CD4-positive, alpha-beta T cell treated with Interleukin-15 for 4 hours (primary cell): ENCODE measurements around the gene GH2.
"Not testable (repeated sequence)": the region's sequence is repeated elsewhere in the genome, so short reads cannot be mapped to it uniquely, and the experiment has no call there.

Experiments used
- DNase-seq: peaks from one replicate; pipeline ENCODE4 v3.0.0-alpha.2; 2020; ENCODE audit warnings: low spot score

GH2 gene

DNA sequence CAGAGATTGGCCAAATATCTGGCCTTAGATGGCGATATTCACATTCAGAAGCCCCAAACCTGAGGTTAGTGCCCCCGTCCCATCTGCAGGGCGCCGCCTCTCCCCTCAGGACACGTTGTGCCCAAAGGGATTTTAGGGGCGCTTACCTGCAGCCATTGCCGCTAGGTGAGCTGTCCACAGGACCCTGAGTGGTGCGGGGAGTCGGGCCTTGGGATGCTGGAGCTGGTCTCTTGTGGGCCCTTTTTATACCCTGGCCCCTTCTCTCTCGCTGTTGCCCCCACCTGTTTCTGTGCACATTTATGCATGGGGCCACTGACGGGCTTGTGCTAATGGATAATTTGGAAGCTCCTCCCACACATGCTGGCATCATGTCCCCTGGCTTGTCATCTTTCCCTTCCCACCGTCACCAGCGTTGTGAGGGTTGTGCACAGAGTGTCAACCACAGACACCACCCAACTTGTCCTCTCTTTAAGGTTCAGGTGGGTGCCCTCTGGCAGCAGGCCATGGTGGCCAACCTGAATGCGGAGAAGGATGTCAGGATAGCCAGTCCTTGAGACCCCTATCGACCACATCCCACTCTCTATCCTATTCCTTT lies 29.4 kb upstream of the GH2 start, which contains the start of gene CSHL1:
Gene CSHL1 (minus strand): TSS at position 218 of the 595 bp plus-strand sequence. CDS start 62 bp downstream, at position 156.
- no peak for DNase-seq

GRCh38 chr17:63910096-63910495 lies 28.4 kb upstream of the GH2 start:
- no peak for DNase-seq

DNA sequence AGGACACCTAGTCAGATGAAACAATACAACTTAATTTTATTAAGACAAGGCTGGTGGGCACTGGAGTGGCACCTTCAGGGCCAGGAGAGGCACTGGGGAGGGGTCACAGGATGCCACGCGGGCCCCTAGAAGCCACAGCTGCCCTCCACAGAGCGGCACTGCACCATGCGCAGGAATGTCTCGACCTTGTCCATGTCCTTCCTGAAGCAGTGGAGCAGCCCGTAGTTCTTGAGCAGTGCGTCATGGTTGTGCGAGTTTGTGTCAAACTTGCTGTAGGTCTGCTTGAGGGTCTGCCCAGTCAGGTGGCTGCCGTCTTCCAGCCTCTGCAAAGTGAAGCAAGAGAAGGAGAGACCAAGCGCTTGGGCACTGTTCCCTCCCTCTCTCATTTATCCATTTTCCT lies 27.8 kb upstream of the GH2 start:
- not testable (repeated sequence) for DNase-seq

- DNase-seq: not testable (repeated sequence)
These were observed 25.5 kb upstream of the GH2 start for GRCh38 chr17:63907161-63907778.

DNA sequence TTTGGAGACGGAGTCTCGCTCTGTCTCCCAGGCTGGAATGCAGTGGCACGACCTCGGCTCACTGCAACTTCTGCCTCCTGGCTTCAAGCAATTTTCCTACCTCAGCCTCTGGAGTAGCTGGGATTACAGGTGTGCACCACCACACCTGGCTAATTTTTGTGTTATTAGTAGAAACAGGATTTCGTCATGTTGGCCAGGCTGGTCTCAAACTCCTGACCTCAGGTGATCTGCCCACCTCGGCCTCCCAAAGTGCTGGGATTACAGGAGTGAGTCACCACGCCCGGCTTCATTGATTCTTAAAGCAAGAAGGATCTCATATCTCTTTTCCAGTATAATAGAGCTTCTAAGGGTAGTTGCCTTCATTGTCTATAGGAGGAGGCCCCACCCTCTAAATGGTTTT lies 23.1 kb upstream of the GH2 start:
- DNase-seq: not testable (repeated sequence)

GRCh38 chr17:63903787-63904201 lies 22.1 kb upstream of the GH2 start:
- peak; percentile 60 for DNase-seq

- DNase-seq: not testable (repeated sequence)
These were observed 20.2 kb upstream of the GH2 start for GRCh38 chr17:63901971-63902370.

DNA sequence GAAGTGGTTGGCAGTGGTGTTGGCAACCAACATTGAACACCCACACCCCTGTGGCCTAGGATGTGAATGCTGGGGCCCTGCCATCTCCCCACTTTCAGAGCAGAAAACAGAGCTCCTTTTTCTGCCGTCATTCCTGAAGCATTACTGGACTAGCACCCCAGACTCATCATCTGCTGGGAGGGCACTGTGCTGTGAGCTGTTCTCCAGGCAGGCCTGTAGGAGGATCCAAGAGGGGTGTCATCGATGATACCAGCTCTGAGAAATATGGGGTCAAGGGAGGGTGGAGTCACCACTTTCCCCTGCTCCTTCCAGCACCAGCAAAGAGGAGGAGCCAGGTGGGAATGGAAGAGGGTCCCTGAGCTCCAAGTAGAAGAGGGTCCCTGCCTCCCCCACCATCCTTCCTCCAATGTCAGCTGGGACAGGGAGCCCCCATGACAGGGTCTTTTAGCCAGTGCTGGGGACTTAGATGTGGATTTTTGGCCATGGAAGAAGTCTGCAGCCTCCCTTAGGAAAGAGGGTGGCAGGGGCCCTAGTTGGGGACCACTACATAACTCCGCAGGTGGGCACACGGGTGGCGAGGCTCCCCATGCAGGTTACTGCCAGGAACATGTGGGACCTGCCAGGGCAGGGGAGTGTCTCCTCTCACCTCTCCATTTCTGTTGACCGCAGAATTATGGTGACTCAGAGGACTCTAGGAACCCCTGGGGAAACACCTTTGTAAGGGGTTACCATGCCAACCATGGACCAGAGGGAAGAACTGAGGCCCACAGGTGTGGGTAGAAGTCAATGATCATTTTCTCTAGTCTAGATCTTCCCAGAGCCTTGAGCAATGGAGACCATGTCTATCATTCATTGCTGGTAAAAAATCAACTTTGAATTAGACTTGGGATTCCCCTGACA lies 17.4 kb upstream of the GH2 start:
- DNase-seq: peak; percentile 60

DNA sequence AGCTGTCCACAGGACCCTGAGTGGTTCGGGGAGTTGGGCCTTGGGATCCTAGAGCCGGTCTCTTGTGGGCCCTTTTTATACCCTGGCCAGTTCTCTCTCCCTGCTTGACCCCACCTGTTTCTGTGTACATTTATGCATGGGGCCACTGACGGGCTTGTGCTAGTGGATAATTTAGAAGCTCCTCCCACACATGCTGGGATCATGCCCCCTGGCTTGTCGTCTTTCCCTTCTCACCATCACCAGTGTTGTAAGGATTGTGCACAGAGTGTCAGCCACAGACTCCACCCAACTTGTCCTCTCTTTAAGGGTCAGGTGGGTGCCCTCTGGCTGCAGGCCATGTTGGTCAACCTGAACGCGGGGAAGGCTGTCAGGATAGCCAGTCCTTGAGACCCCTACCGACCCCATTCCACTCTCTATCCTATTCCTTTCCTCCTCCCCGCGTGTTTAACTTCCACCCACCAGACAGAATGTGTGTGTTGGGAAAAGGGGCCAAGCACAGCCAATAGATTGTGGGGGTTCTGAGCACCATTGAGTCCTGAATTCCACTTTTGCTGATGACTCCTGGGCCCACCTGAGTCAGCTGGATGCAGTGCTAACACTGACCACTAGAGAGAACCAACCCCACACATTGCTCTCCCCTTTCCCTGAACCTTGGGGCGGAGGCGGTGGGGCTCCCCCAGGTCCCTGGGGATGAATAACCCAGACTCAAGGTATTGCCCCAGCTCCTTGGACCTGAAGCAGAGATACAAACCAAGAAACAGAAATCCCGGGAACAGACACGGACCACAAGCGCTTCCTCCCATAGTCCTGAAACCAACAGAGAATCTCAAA lies 15.0 kb upstream of the GH2 start, which contains the start of gene CSH1:
Gene CSH1 (minus strand): TSS at position 51 of the 831 bp plus-strand sequence. CDS start 63 bp downstream, outside the sequence.
- not testable (repeated sequence) for DNase-seq

DNA sequence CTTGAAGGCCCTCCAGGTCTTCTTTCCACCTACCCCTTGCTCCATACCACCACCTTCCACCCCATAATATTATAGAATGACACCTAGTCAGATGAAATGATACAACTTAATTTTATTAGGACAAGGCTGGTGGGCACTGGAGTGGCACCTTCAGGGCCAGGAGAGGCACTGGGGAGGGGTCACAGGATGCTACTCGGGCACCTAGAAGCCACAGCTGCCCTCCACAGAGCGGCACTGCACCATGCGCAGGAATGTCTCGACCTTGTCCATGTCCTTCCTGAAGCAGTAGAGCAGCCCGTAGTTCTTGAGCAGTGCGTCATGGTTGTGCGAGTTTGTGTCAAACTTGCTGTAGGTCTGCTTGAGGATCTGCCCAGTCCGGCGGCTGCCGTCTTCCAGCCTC lies 13.1 kb upstream of the GH2 start:
- DNase-seq: not testable (repeated sequence)

DNA sequence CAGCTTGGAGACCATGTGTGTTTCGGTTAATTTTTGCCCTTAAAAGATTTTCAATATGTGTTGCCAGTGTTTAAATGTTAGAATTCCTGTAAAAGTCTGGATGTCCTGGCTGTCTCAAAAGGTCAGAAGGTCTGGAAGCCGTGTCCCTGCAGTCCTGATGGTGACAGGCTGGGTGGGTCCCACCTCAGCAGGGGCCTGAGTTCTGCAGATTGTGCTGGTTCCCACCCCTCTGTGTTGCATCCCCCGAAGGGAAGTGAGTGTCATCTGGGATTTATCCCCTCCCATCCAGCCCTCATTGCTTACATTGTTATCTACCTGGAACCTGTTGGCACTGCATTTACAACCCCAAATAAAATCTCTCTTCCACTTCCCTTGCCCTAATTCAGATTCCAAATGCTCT lies 12.3 kb upstream of the GH2 start:
- not testable (repeated sequence) for DNase-seq

DNA sequence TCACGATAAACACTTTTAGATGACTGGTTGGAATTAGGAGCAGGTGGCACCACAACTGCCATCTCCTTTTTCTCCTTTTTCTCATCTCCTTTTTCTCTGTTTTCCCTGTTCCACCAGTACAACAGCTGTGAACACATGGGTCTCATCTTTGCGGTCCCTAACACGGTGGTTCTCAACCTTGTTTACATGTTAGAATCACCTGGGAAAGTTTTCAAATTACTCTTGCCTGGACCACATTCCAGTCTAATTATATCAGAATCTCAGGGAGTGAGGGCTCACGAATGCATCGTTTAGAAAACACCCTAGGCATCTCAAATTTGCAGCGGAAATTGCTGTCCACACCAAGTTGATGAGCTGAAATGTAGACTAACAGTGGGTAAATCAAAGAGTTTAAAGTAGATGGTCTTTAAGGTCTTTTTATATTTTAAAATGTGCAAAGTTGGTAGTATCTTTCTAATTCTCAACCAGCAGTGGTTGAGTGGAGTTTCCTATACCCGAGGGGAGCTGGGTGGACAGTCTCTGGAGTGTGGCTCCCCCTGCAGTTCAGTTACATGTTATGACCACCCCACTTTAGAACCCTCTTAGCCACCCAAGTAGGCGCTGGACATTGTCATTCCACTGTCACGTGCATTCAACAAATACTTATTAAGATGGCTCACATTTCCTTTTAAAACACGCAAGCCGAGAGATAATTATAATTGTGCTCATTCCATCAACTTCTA lies 10.7 kb upstream of the GH2 start:
- not testable (repeated sequence) for DNase-seq

- DNase-seq: peak; percentile 27
These were observed 7.5 kb upstream of the GH2 start for GRCh38 chr17:63889026-63889848.

GRCh38 chr17:63885119-63885518 lies 3.4 kb upstream of the GH2 start:
- not testable (repeated sequence) for DNase-seq

GRCh38 chr17:63882626-63883126 lies 932 bp upstream of the GH2 start:
- DNase-seq: not testable (repeated sequence)

GRCh38 chr17:63881337-63881736 lies 407 bp downstream of the GH2 start:
- DNase-seq: not testable (repeated sequence)

DNA sequence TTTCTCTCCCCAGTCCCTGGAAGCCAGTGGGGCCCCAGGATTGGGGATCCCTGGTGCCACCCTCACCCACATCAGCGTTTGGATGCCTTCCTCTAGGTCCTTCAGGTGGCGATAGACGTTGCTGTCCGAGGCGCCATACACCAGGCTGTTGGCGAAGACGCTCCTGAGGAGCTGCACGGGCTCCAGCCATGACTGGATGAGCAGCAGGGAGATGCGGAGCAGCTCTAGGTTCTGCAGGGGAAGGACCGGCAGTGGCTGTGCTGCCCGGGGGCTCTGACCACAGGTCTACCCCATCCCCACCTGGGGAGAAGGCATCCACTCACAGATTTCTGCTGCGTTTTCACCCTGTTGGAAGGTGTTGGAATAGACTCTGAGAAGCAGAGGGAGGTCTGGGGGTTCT lies 1.0 kb downstream of the GH2 start:
- DNase-seq: no peak

GRCh38 chr17:63878413-63878812 lies 3.3 kb downstream of the GH2 start:
- not testable (repeated sequence) for DNase-seq

GRCh38 chr17:63874693-63875092 lies 7.1 kb downstream of the GH2 start:
- not testable (repeated sequence) for DNase-seq
